ENCODE measurements around the gene SMARCE1. TPM values are rescaled to one million over a fixed set of nuclear protein-coding genes. Genes with fewer than 3 reads are reported as not detected.

The SMARCE1 gene
- total RNA-seq, 2 donors from 2014 or later, result 80.7 to 101 TPM

- intact Hi-C loops (cut with DNase I), result no loop called here
- DNase-seq (ENCODE audit: low spot score), result no peak
These were observed 858 bp upstream of the SMARCE1 start for GRCh38 chr17:40648384-40648968.

- intact Hi-C loops (cut with DNase I), result no loop called here
- no peak for DNase-seq (ENCODE audit: low spot score)
These were observed 611 bp downstream of the SMARCE1 start for GRCh38 chr17:40646791-40647623.

- no peak for DNase-seq (ENCODE audit: low spot score)
- intact Hi-C loops (cut with DNase I), result no loop called here
These were observed 1.7 kb downstream of the SMARCE1 start for GRCh38 chr17:40645943-40646342.

GRCh38 chr17:40645291-40645690, 2.3 kb downstream of the SMARCE1 start:
- intact Hi-C loops (cut with DNase I), result no loop called here

GRCh38 chr17:40637931-40638330, 9.7 kb downstream of the SMARCE1 start:
- DNase-seq (ENCODE audit: low spot score), result no peak
- intact Hi-C loops (cut with DNase I), result no loop called here

More at GRCh38 chr17:40645291-40645690, 2.3 kb downstream of the SMARCE1 start:
- no peak for DNase-seq (ENCODE audit: low spot score)

GRCh38 chr17:40633871-40634270, 13.7 kb downstream of the SMARCE1 start:
- no peak for DNase-seq (ENCODE audit: low spot score)
- intact Hi-C loops (cut with DNase I), result no loop called here

- intact Hi-C loops (cut with DNase I), result no loop called here
- DNase-seq (ENCODE audit: low spot score), result no peak
These were observed 15.4 kb downstream of the SMARCE1 start for GRCh38 chr17:40632216-40632615.

GRCh38 chr17:40629842-40630241, 17.8 kb downstream of the SMARCE1 start:
- DNase-seq (ENCODE audit: low spot score), result no peak
- intact Hi-C loops (cut with DNase I), result no loop called here

GRCh38 chr17:40625311-40625710, 22.3 kb downstream of the SMARCE1 start:
- intact Hi-C loops (cut with DNase I), result no loop called here
- no peak for DNase-seq (ENCODE audit: low spot score)

GRCh38 chr17:40623419-40624210, 24.0 kb downstream of the SMARCE1 start:
- intact Hi-C loops (cut with DNase I), result no loop called here
- DNase-seq (ENCODE audit: low spot score), result no peak

- DNase-seq (ENCODE audit: low spot score), result no peak
- intact Hi-C loops (cut with DNase I), result no loop called here
These were observed 25.1 kb downstream of the SMARCE1 start for GRCh38 chr17:40622509-40622928.

GRCh38 chr17:40621578-40621977, 26.0 kb downstream of the SMARCE1 start:
- intact Hi-C loops (cut with DNase I), result no loop called here
- DNase-seq (ENCODE audit: low spot score), result no peak

GRCh38 chr17:40621019-40621418, 26.6 kb downstream of the SMARCE1 start:
- intact Hi-C loops (cut with DNase I), result no loop called here
- DNase-seq (ENCODE audit: low spot score), result no peak

- intact Hi-C loops (cut with DNase I), result loop anchor here in 1 of 2 donors (10.0 kb wide), 1 partner anchor 176 kb away; the partner anchor contains the start of gene KRT28
- no peak for DNase-seq (ENCODE audit: low spot score)
These were observed 28.6 kb downstream of the SMARCE1 start for GRCh38 chr17:40618754-40619625.

- intact Hi-C loops (cut with DNase I), result loop anchor here in 1 of 2 donors (10.0 kb wide), 1 partner anchor 177 kb away; the partner anchor contains the start of gene KRT28
- no peak for DNase-seq (ENCODE audit: low spot score)
These were observed 29.9 kb downstream of the SMARCE1 start for GRCh38 chr17:40617678-40618240.

GRCh38 chr17:40616592-40616991, 31.0 kb downstream of the SMARCE1 start:
- intact Hi-C loops (cut with DNase I), result loop anchor here in 1 of 2 donors (10.0 kb wide), 1 partner anchor 178 kb away; the partner anchor contains the start of gene KRT28
- DNase-seq (ENCODE audit: low spot score), result no peak

- DNase-seq (ENCODE audit: low spot score), result no peak
These were observed 31.7 kb downstream of the SMARCE1 start for GRCh38 chr17:40615841-40616476.

More at GRCh38 chr17:40615841-40616476, 31.7 kb downstream of the SMARCE1 start:
- intact Hi-C loops (cut with DNase I), result loop anchor here in 1 of 2 donors (10.0 kb wide), 1 partner anchor 179 kb away; the partner anchor contains the start of gene KRT28
